GM12872 (cell line): Measurements from ENCODE around the gene GNB2.

ENCODE experiments used
- CTCF ChIP-seq: IDR thresholded peaks from 3 replicates; pipeline ENCODE4 v1.5.1; 2011; ENCODE audit warnings: low read depth, mild to moderate bottlenecking, low read length, moderate library complexity; ENCODE audit not compliant: insufficient read depth

The GNB2 gene

GRCh38 chr7:100691676-100692577 lies 18.4 kb downstream of the GNB2 start:
- peak; percentile 83 for TF ChIP-seq CTCF

GRCh38 chr7:100692578-100692961 lies 19.0 kb downstream of the GNB2 start:
- no peak for TF ChIP-seq CTCF

- no peak for TF ChIP-seq CTCF
Measured at GRCh38 chr7:100693312-100694097, 20.0 kb downstream of the GNB2 start.

GRCh38 chr7:100694098-100694745 lies 20.7 kb downstream of the GNB2 start, which contains the start of gene GIGYF1:
GIGYF1 (minus strand) TSS chr7:100694250; CDS start chr7:100688238, 6,012 bp downstream.
- TF ChIP-seq CTCF, result no peak

GRCh38 chr7:100696123-100696521 lies 22.6 kb downstream of the GNB2 start:
- TF ChIP-seq CTCF, result no peak

- TF ChIP-seq CTCF, result no peak
Measured at GRCh38 chr7:100699018-100699417, 25.5 kb downstream of the GNB2 start.

GRCh38 chr7:100705320-100705752 lies 31.8 kb downstream of the GNB2 start:
- peak; percentile 94 for TF ChIP-seq CTCF
